ENCODE data around the gene ZNF300. TPM values are rescaled to one million over a fixed set of nuclear protein-coding genes. Genes with fewer than 3 reads are reported as not detected.
"Not testable (repeated sequence)": the region's sequence is repeated elsewhere in the genome, so short reads cannot be mapped to it uniquely, and the experiment has no call there.

Gene ZNF300
- total RNA-seq, 1 donor from 2014 or later, result 8.5 TPM

DNA sequence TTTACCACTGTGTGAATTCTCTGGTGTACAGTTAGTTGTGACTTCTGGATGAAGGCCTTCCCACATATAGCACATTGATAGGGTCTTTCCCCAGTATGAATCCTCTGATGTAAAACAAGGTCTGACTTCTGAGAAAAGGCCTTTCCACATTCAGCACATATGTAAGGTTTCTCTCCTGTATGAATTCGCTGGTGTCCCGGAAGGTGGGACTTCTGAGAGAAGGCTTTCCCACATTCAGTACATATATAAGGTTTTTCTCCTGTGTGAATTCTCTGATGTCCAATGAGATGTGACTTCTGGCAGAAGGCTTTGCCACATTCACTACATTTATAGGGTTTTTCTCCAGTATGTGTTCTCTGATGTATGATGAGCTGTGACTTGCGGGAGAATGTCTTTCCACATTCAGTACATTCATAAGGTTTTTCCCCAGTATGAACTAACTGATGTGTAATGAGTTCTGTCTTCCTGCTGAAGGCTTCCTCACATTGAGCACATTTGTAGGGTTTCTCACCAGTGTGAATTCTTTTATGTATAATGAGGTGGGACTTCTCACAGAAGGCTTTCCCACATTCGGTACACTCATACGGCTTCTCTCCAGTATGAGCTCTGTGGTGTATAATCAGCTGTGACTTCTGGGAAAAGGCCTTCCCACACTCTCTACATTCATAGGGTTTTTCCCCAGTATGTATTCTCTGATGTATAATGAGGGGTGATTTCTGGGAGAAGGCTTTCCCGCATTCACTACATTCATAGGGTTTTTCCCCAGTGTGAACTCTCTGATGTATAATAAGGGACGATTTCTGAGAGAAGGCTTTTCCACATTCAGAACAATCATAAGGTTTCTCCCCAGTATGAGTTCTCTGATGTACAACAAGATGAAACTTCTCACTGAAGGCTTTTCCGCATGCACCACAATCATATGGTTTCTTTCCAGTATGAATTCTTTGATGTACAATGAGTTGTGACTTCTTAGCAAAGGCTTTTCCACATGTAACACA, 9.1 kb downstream of the ZNF300 start:
- DNase-seq (ENCODE audit: low read depth), result no peak
- Histone ChIP-seq H3K36me3 (ENCODE audit: control insufficient read depth, insufficient read depth, low read length) (no peaks in the 10 kb centered on the region), H3K4me3 (ENCODE audit: low read depth, low read length) (no peak overlapping the region), H3K27me3 (ENCODE audit: control insufficient read depth, insufficient read depth, low read length) (no peaks in the 10 kb centered on the region)
- TF ChIP-seq, protein P1, sequence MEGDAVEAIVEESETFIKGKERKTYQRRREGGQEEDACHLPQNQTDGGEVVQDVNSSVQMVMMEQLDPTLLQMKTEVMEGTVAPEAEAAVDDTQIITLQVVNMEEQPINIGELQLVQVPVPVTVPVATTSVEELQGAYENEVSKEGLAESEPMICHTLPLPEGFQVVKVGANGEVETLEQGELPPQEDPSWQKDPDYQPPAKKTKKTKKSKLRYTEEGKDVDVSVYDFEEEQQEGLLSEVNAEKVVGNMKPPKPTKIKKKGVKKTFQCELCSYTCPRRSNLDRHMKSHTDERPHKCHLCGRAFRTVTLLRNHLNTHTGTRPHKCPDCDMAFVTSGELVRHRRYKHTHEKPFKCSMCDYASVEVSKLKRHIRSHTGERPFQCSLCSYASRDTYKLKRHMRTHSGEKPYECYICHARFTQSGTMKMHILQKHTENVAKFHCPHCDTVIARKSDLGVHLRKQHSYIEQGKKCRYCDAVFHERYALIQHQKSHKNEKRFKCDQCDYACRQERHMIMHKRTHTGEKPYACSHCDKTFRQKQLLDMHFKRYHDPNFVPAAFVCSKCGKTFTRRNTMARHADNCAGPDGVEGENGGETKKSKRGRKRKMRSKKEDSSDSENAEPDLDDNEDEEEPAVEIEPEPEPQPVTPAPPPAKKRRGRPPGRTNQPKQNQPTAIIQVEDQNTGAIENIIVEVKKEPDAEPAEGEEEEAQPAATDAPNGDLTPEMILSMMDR (IDR thresholded peaks at IDR 0.05; ENCODE audit: insufficient read depth, low read length, poor library complexity, severe bottlenecking), result no peak

DNA sequence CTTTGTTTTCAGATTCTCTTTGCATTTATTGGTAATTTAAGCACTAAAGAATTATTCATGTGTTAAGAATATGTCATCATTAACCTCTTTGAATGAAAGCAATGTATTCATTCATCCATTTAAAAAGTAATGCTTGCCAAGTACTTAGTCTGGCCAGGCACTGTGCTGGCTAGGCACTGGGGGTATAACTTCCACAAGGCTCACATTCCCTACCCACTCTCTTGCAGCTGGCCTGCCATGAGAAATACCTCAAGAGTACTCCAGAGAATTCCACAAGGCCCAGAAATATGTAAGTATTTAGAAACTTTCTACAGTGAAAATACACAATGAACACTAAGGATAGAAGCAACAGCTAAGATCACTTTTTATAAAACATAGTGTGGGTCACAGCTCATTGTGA, 25.4 kb downstream of the ZNF300 start:
- TF ChIP-seq, protein P1 (IDR thresholded peaks at IDR 0.05; ENCODE audit: insufficient read depth, low read length, poor library complexity, severe bottlenecking), result no peak
- H3K36me3 ChIP-seq (ENCODE audit: control insufficient read depth, insufficient read depth, low read length), result no peaks in the 10 kb centered on the region
- no peaks in the 10 kb centered on the region for H3K27me3 ChIP-seq (ENCODE audit: control insufficient read depth, insufficient read depth, low read length)
- H3K4me3 ChIP-seq (ENCODE audit: low read depth, low read length), result no peak overlapping the region
- no peak for DNase-seq (ENCODE audit: low read depth)

DNA sequence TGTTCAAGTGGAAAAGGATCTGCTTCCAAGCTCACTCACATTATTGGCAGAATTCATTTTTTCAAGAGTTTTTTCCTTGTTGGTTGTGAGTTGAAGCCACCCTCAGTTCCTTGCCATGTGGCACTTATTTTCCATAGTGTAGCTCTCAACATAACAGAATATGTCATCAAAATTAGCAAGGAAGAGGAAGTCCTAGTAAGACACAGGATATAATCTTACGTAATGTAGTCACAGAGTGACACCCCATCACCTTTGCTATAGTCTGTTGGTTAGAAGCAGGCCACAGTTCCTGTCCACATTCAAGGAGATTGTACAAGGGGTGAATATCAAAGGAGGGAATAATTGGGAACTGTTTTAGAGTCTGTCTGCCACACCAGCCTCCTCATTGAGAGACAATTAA, 42.7 kb downstream of the ZNF300 start:
- no peaks in the 10 kb centered on the region for H3K36me3 ChIP-seq (ENCODE audit: control insufficient read depth, insufficient read depth, low read length)
- H3K4me3 ChIP-seq (ENCODE audit: low read depth, low read length), result no peak overlapping the region
- TF ChIP-seq, protein P1 (IDR thresholded peaks at IDR 0.05; ENCODE audit: insufficient read depth, low read length, poor library complexity, severe bottlenecking), result no peak
- no peak for DNase-seq (ENCODE audit: low read depth)
- no peaks in the 10 kb centered on the region for H3K27me3 ChIP-seq (ENCODE audit: control insufficient read depth, insufficient read depth, low read length)

DNA sequence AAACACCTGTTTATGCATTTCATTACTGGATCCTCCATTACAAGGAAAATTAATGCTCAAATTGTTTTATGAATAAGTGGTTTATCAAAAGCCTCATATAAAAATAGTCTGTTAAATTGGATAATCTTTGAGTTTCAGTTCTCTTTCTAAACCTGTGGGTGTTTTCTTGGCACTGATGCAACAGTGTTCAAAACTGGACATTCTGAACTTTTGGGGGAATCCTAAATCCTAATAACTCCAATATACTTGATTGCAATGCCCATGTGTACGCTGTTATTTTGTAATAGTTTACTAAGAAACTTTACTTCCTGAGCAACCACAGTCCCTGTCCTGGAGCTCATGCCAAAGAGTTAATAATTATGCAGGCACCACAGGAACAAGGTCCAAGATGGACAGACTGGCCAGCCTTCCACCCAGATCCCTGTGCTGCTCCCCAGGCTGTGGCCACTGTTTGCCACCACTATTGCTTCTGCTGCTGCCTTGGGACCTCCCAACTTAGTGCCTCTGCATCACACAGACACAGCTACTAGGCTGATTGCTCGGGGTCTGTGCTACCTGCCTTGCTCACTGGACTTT, 44.4 kb downstream of the ZNF300 start:
- no peaks in the 10 kb centered on the region for H3K36me3 ChIP-seq (ENCODE audit: control insufficient read depth, insufficient read depth, low read length)
- no peak for DNase-seq (ENCODE audit: low read depth)
- TF ChIP-seq, protein P1 (IDR thresholded peaks at IDR 0.05; ENCODE audit: insufficient read depth, low read length, poor library complexity, severe bottlenecking), result no peak
- no peak overlapping the region for H3K4me3 ChIP-seq (ENCODE audit: low read depth, low read length)
- H3K27me3 ChIP-seq (ENCODE audit: control insufficient read depth, insufficient read depth, low read length), result no peaks in the 10 kb centered on the region

DNA sequence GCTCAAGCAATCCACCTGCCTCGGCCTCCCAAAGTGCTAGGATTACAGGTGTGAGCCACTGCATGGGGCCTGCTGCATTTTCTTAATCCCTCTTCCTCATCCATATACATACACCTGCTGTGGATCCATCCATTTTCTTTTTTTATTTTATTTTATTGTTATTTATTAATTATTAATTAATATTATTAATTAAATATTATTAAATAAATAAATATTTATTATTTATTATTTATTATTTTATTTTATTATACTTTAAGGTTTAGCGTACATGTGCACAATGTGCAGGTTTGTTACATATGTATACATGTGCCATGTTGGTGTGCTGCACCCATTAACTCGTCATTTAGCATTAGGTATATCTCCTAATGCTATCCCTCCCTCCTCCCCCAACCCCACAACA, 48.1 kb downstream of the ZNF300 start:
- H3K27me3 ChIP-seq (ENCODE audit: control insufficient read depth, insufficient read depth, low read length); DNase-seq (ENCODE audit: low read depth); H3K36me3 ChIP-seq (ENCODE audit: control insufficient read depth, insufficient read depth, low read length); H3K4me3 ChIP-seq (ENCODE audit: low read depth, low read length): not testable (repeated sequence)

DNA sequence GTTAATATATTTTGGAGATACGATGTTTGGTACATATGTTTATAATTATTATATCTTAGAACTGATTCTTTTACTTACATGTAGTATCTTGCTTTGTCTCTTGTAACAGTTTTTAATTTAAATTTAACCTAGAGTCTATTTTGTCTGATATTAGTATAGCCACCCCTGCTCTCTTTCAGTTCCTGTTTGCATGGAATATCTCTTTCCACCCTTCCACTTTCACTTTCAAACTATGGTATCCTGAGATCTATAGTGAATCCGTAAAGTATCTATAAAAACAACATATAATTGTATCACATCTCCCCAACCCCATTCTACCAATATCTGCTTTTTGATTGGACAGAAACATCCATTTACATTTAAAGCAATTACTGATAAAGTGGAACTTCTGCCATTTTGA, 51.2 kb downstream of the ZNF300 start:
- Histone ChIP-seq H3K36me3 (ENCODE audit: control insufficient read depth, insufficient read depth, low read length) (no peaks in the 10 kb centered on the region), H3K4me3 (ENCODE audit: low read depth, low read length) (no peak overlapping the region), H3K27me3 (ENCODE audit: control insufficient read depth, insufficient read depth, low read length) (no peaks in the 10 kb centered on the region)
- no peak for DNase-seq (ENCODE audit: low read depth)
- TF ChIP-seq, protein P1 (IDR thresholded peaks at IDR 0.05; ENCODE audit: insufficient read depth, low read length, poor library complexity, severe bottlenecking), result no peak

Measured in kidney epithelial cell (primary cell).